ENCODE data around the gene SORCS2. TPM values are rescaled to one million over a fixed set of nuclear protein-coding genes. Genes with fewer than 3 reads are reported as not detected.

Gene SORCS2
- total and polyA plus RNA-seq, 2 donors: 2.2 to 2.7 TPM

GRCh38 chr4:7763788-7764187, 571.5 kb downstream of the SORCS2 start:
- Histone ChIP-seq H3K4me3 (ENCODE audit: low read length in 2 of 2) (no peak overlapping the region), H3K4me1 (ENCODE audit: control insufficient read depth in 2 of 2, insufficient read depth in 2 of 2, low read length in 2 of 2) (no peaks in the 10 kb centered on the region), H3K36me3 (ENCODE audit: control insufficient read depth in 2 of 2, insufficient read depth in 2 of 2, low read length in 1 of 2) (no peaks in the 10 kb centered on the region), H3K27me3 (ENCODE audit: control insufficient read depth in 2 of 2, insufficient read depth in 1 of 2, low read length in 1 of 2) (peaks cover 0 to 3% of the 10 kb centered on the region in 2 donors), H3K27ac (ENCODE audit: low read depth in 1 of 2, low read length in 1 of 2) (no peak overlapping the region), H3K9me3 (ENCODE audit: control insufficient read depth in 2 of 2, insufficient read depth in 1 of 2, low read length in 1 of 2) (no peaks in the 10 kb centered on the region)
- WGBS: 92% methylated on average over 10 of the region's 10 CpGs
- DNase-seq (ENCODE audit: low read depth in 6 of 9, low spot score in 9 of 9): no peak

GRCh38 chr4:7764466-7764865, 572.1 kb downstream of the SORCS2 start:
- Histone ChIP-seq H3K27me3 (ENCODE audit: control insufficient read depth in 2 of 2, insufficient read depth in 1 of 2, low read length in 1 of 2) (peaks cover 0 to 3% of the 10 kb centered on the region in 2 donors), H3K9me3 (ENCODE audit: control insufficient read depth in 2 of 2, insufficient read depth in 1 of 2, low read length in 1 of 2) (no peaks in the 10 kb centered on the region), H3K36me3 (ENCODE audit: control insufficient read depth in 2 of 2, insufficient read depth in 2 of 2, low read length in 1 of 2) (no peaks in the 10 kb centered on the region), H3K27ac (ENCODE audit: low read depth in 1 of 2, low read length in 1 of 2) (no peak overlapping the region), H3K4me3 (ENCODE audit: low read length in 2 of 2) (no peak overlapping the region), H3K4me1 (ENCODE audit: control insufficient read depth in 2 of 2, insufficient read depth in 2 of 2, low read length in 2 of 2) (no peaks in the 10 kb centered on the region)
- DNase-seq (ENCODE audit: low read depth in 6 of 9, low spot score in 9 of 9): no peak
- 97% methylated on average over 5 of the region's 5 CpGs for WGBS

DNA sequence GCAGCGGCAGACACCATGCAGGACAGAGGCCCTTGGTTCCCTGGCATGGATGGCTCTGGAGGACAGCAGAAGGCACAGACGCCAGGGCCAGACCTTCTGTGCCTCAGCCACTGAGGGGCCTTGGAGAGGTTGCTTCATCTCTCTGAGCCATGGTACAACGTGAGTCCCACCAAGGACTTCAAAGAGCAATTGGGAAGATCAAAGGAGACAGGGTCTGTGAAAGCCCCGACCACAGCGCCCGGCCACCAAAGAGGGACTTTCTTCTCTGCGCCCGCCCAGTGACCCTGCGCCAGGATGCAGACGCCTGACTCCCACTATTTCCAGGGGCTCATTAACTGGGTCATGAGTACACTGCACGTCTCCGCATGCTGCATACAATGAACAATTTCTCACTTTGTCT, 573.3 kb downstream of the SORCS2 start:
- Histone ChIP-seq H3K27me3 (ENCODE audit: control insufficient read depth in 2 of 2, insufficient read depth in 1 of 2, low read length in 1 of 2) (peaks cover 0 to 3% of the 10 kb centered on the region in 2 donors), H3K27ac (ENCODE audit: low read depth in 1 of 2, low read length in 1 of 2) (no peak overlapping the region), H3K9me3 (ENCODE audit: control insufficient read depth in 2 of 2, insufficient read depth in 1 of 2, low read length in 1 of 2) (no peaks in the 10 kb centered on the region), H3K4me1 (ENCODE audit: control insufficient read depth in 2 of 2, insufficient read depth in 2 of 2, low read length in 2 of 2) (no peaks in the 10 kb centered on the region), H3K4me3 (ENCODE audit: low read length in 2 of 2) (no peak overlapping the region), H3K36me3 (ENCODE audit: control insufficient read depth in 2 of 2, insufficient read depth in 2 of 2, low read length in 1 of 2) (no peaks in the 10 kb centered on the region)
- WGBS: 83% methylated on average over 12 of the region's 12 CpGs
- DNase-seq (ENCODE audit: low read depth in 6 of 9, low spot score in 9 of 9): no peak

DNA sequence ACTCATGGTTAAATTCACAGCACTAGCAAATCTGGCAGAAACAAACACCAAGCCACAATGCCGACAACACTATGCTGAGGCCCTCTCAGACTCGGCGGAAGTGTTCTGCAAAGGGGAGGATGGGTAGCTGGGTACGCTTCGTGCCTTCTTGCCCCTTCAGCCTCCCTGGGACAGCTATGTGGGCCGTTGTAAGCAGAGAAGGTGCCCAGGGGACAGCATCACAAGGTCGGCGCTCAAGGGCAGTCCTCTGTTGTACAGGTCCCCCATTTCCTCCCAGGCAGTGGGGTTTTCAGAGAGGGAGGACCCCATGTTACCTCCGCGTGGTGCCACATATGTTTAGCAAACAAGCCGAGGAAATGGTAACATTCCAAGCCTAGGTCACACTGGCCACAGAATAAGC, 573.7 kb downstream of the SORCS2 start:
- Histone ChIP-seq H3K27me3 (ENCODE audit: control insufficient read depth in 2 of 2, insufficient read depth in 1 of 2, low read length in 1 of 2) (peaks cover 0 to 3% of the 10 kb centered on the region in 2 donors), H3K27ac (ENCODE audit: low read depth in 1 of 2, low read length in 1 of 2) (no peak overlapping the region), H3K9me3 (ENCODE audit: control insufficient read depth in 2 of 2, insufficient read depth in 1 of 2, low read length in 1 of 2) (no peaks in the 10 kb centered on the region), H3K4me3 (ENCODE audit: low read length in 2 of 2) (no peak overlapping the region), H3K4me1 (ENCODE audit: control insufficient read depth in 2 of 2, insufficient read depth in 2 of 2, low read length in 2 of 2) (no peaks in the 10 kb centered on the region), H3K36me3 (ENCODE audit: control insufficient read depth in 2 of 2, insufficient read depth in 2 of 2, low read length in 1 of 2) (no peaks in the 10 kb centered on the region)
- WGBS: 94% methylated on average over 11 of the region's 11 CpGs
- no peak for DNase-seq (ENCODE audit: low read depth in 6 of 9, low spot score in 9 of 9)

- no peak for DNase-seq (ENCODE audit: low read depth in 6 of 9, low spot score in 9 of 9)
- no peaks in the 10 kb centered on the region for H3K9me3 ChIP-seq (ENCODE audit: control insufficient read depth in 2 of 2, insufficient read depth in 1 of 2, low read length in 1 of 2)
Measured at GRCh38 chr4:7766661-7767345, 574.5 kb downstream of the SORCS2 start.

DNA sequence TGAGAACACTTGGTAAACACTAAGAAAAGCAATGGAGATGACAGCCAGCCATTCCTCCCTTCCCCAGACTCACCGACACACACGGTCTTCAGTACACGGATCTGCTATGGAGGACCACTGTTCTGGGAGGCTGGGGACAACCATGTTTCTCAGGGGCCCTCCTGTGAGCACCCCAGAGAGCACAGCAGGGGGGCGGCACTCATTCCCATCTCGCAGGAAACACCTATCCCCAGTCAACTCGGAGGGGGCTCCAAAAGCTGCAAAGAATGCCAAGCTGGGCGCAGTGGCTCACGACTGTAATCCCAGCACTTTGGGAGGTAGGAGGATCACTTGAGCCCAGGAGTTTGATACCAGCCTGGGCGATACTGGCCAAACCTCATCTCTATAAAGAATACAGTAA, 575.2 kb downstream of the SORCS2 start:
- Histone ChIP-seq H3K27me3 (ENCODE audit: control insufficient read depth in 2 of 2, insufficient read depth in 1 of 2, low read length in 1 of 2) (no peaks in the 10 kb centered on the region), H3K36me3 (ENCODE audit: control insufficient read depth in 2 of 2, insufficient read depth in 2 of 2, low read length in 1 of 2) (no peaks in the 10 kb centered on the region), H3K27ac (ENCODE audit: low read depth in 1 of 2, low read length in 1 of 2) (no peak overlapping the region), H3K4me1 (ENCODE audit: control insufficient read depth in 2 of 2, insufficient read depth in 2 of 2, low read length in 2 of 2) (no peaks in the 10 kb centered on the region), H3K4me3 (ENCODE audit: low read length in 2 of 2) (no peak overlapping the region), H3K9me3 (ENCODE audit: control insufficient read depth in 2 of 2, insufficient read depth in 1 of 2, low read length in 1 of 2) (no peaks in the 10 kb centered on the region)
- DNase-seq (ENCODE audit: low read depth in 6 of 9, low spot score in 9 of 9): no peak
- WGBS: 92% methylated on average over 9 of the region's 9 CpGs

More at GRCh38 chr4:7766661-7767345, 574.5 kb downstream of the SORCS2 start:
- Histone ChIP-seq H3K4me1 (ENCODE audit: control insufficient read depth in 2 of 2, insufficient read depth in 2 of 2, low read length in 2 of 2) (no peaks in the 10 kb centered on the region), H3K27ac (ENCODE audit: low read depth in 1 of 2, low read length in 1 of 2) (no peak overlapping the region), H3K27me3 (ENCODE audit: control insufficient read depth in 2 of 2, insufficient read depth in 1 of 2, low read length in 1 of 2) (peaks cover 0 to 1% of the 10 kb centered on the region in 2 donors), H3K4me3 (ENCODE audit: low read length in 2 of 2) (no peak overlapping the region), H3K36me3 (ENCODE audit: control insufficient read depth in 2 of 2, insufficient read depth in 2 of 2, low read length in 1 of 2) (no peaks in the 10 kb centered on the region)
- WGBS: 96% methylated on average over 23 of the region's 23 CpGs

GRCh38 chr4:7767966-7768365, 575.6 kb downstream of the SORCS2 start:
- WGBS: 92% methylated on average over 13 of the region's 13 CpGs
- Histone ChIP-seq H3K27me3 (ENCODE audit: control insufficient read depth in 2 of 2, insufficient read depth in 1 of 2, low read length in 1 of 2) (no peaks in the 10 kb centered on the region), H3K4me1 (ENCODE audit: control insufficient read depth in 2 of 2, insufficient read depth in 2 of 2, low read length in 2 of 2) (no peaks in the 10 kb centered on the region), H3K4me3 (ENCODE audit: low read length in 2 of 2) (no peak overlapping the region), H3K27ac (ENCODE audit: low read depth in 1 of 2, low read length in 1 of 2) (no peak overlapping the region), H3K36me3 (ENCODE audit: control insufficient read depth in 2 of 2, insufficient read depth in 2 of 2, low read length in 1 of 2) (no peaks in the 10 kb centered on the region), H3K9me3 (ENCODE audit: control insufficient read depth in 2 of 2, insufficient read depth in 1 of 2, low read length in 1 of 2) (no peaks in the 10 kb centered on the region)
- no peak for DNase-seq (ENCODE audit: low read depth in 6 of 9, low spot score in 9 of 9)

GRCh38 chr4:7768736-7769135, 576.4 kb downstream of the SORCS2 start:
- DNase-seq (ENCODE audit: low read depth in 6 of 9, low spot score in 9 of 9): no peak
- Histone ChIP-seq H3K4me1 (ENCODE audit: control insufficient read depth in 2 of 2, insufficient read depth in 2 of 2, low read length in 2 of 2) (no peaks in the 10 kb centered on the region), H3K9me3 (ENCODE audit: control insufficient read depth in 2 of 2, insufficient read depth in 1 of 2, low read length in 1 of 2) (no peaks in the 10 kb centered on the region), H3K27ac (ENCODE audit: low read depth in 1 of 2, low read length in 1 of 2) (no peak overlapping the region), H3K27me3 (ENCODE audit: control insufficient read depth in 2 of 2, insufficient read depth in 1 of 2, low read length in 1 of 2) (no peaks in the 10 kb centered on the region), H3K4me3 (ENCODE audit: low read length in 2 of 2) (no peak overlapping the region), H3K36me3 (ENCODE audit: control insufficient read depth in 2 of 2, insufficient read depth in 2 of 2, low read length in 1 of 2) (no peaks in the 10 kb centered on the region)
- WGBS: 96% methylated on average over 16 of the region's 16 CpGs

DNA sequence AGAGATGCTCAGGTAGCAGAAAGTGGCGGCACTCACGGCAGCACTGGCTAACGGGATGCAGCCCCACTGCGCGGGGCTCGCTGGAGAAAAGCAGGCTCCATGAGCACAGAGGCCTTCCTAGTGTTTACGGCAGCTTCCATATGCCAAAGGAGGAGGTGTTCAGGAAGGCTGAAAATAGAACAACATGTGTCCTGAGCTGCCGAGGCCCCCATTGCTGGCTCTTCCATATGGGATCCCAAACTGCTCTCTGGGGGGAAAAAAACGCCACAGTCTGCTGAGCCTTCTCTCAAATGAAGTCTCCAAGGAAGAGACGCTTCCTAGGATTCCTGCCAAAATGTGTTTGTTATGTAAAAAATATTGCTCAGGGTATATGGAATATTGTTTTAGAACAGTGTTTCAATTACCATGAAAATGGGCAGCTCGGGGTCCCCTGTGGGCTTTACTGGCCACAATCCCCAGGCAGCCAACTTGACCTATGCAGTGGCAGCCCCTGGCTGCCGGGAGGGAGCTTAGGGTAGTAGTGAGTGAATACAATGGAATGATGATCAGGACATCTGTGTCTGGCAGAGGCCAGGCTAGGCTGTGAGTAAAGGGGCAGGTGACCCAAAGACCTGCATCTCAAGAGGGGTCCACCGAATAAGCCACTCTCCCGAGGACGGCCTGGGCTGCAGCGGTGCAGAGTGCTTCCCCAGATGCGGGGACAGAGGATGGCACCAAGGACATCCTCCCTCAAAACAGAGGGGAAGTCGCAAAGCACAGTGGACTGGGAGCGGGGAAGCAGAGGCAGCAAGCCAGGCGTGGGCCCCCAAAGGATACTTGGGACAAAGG, 577.3 kb downstream of the SORCS2 start:
- 92% methylated on average over 20 of the region's 20 CpGs for WGBS
- no peak overlapping the region for H3K27ac ChIP-seq (ENCODE audit: low read depth in 1 of 2, low read length in 1 of 2)
- H3K27me3 ChIP-seq (ENCODE audit: control insufficient read depth in 2 of 2, insufficient read depth in 1 of 2, low read length in 1 of 2): no peaks in the 10 kb centered on the region
- H3K4me3 ChIP-seq (ENCODE audit: low read length in 2 of 2): no peak overlapping the region
- H3K9me3 ChIP-seq (ENCODE audit: control insufficient read depth in 2 of 2, insufficient read depth in 1 of 2, low read length in 1 of 2): no peaks in the 10 kb centered on the region
- no peak for DNase-seq (ENCODE audit: low read depth in 6 of 9, low spot score in 9 of 9)
- H3K4me1 ChIP-seq (ENCODE audit: control insufficient read depth in 2 of 2, insufficient read depth in 2 of 2, low read length in 2 of 2): no peaks in the 10 kb centered on the region
- no peaks in the 10 kb centered on the region for H3K36me3 ChIP-seq (ENCODE audit: control insufficient read depth in 2 of 2, insufficient read depth in 2 of 2, low read length in 1 of 2)

Measured in thymus (tissue), 11 donors.